ENCODE measurements around the gene CPLX3.

DNA sequence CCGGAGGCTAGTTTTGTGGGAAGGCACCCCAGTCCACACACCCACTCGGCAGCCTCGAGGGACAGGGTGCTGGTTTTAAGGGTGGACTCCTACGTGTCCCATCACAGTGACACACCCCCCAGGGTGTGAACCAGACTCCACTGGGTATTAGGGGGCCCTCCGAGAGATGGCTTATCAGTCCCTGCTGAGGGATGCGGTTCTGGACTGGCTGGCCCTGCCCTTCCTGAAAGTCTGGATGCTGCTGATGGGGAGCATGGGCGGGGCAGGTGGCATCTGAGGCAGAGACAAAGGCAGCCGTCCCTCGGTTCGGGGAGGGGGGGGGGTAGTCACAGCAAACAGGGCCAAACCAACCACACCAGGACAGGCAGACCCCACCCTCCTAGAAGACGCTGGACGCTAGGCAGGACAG, 17.5 kb downstream of the CPLX3 start:
- TF ChIP-seq CHD4 (IDR thresholded peaks at IDR 0.05; ENCODE audit: borderline replicate concordance) (no peak), POLR2A (IDR thresholded peaks at IDR 0.05; ENCODE audit: low read length) (no peak), PHF8 (IDR thresholded peaks at IDR 0.05; ENCODE audit: borderline replicate concordance, low read depth) (no peak), NPAS2 (CRISPR knock-in tag; IDR thresholded peaks at IDR 0.05; ENCODE audit: borderline replicate concordance) (no peak), SMC3 (IDR thresholded peaks at IDR 0.05) (no peak), KDM5A (IDR thresholded peaks at IDR 0.05) (no peak), ZNF302 (CRISPR knock-in tag; IDR thresholded peaks at IDR 0.05) (no peak), EP300 (IDR thresholded peaks at IDR 0.05) (no peak)
- TF ChIP-seq, protein P1, sequence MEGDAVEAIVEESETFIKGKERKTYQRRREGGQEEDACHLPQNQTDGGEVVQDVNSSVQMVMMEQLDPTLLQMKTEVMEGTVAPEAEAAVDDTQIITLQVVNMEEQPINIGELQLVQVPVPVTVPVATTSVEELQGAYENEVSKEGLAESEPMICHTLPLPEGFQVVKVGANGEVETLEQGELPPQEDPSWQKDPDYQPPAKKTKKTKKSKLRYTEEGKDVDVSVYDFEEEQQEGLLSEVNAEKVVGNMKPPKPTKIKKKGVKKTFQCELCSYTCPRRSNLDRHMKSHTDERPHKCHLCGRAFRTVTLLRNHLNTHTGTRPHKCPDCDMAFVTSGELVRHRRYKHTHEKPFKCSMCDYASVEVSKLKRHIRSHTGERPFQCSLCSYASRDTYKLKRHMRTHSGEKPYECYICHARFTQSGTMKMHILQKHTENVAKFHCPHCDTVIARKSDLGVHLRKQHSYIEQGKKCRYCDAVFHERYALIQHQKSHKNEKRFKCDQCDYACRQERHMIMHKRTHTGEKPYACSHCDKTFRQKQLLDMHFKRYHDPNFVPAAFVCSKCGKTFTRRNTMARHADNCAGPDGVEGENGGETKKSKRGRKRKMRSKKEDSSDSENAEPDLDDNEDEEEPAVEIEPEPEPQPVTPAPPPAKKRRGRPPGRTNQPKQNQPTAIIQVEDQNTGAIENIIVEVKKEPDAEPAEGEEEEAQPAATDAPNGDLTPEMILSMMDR (IDR thresholded peaks at IDR 0.05): no peak
- TF ChIP-seq, protein P2, sequence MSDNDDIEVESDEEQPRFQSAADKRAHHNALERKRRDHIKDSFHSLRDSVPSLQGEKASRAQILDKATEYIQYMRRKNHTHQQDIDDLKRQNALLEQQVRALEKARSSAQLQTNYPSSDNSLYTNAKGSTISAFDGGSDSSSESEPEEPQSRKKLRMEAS (IDR thresholded peaks at IDR 0.05): no peak
